HG03378 (cell line): Measurements from ENCODE around the gene PIM2.
"Not testable (repeated sequence)": the region's sequence is repeated elsewhere in the genome, so short reads cannot be mapped to it uniquely, and the experiment has no call there.

ENCODE experiments used
- ATAC-seq: cut with Tn5 transposase; IDR thresholded peaks from one replicate; pipeline ENCODE4 v1.9.1; 2021; ENCODE audit warnings: mild to moderate bottlenecking, moderate library complexity; ENCODE audit not compliant: unreplicated experiment

The PIM2 gene

GRCh38 chrX:48876944-48877343 is 41.9 kb downstream of the PIM2 start:
- not testable (repeated sequence) for ATAC-seq

DNA sequence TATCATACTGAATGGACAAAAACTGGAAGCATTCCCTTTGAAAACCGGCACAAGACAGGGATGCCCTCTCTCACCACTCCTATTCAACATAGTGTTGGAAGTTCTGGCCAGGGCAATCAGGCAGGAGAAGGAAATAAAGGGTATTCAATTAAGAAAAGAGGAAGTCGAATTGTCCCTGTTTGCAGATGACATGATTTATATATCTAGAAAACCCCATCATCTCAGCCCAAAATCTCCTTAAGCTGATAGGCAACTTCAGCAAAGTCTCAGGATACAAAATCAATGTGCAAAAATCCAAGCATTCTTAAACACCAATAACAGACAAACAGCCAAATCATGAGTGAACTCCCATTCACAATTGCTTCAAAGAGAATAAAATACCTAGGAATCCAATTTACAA is 46.8 kb downstream of the PIM2 start:
- not testable (repeated sequence) for ATAC-seq

DNA sequence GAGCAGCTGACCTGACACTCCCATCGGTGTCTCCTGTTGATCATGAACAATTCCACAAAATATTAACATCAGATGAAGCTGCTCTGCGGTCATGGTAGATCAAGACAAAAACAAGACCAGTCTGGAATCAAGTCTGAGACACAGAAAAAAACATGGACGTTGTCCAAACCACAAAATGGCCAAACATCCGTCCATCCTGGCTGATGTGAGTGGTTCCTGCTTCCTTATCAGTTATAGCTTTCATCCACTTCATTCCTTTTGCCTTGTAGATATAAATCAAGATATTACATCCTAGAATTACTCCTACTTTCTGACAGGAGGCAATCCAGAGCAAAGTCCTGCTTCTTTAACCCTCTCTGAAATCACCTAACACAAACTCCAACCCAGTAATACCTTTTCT is 54.6 kb downstream of the PIM2 start:
- no peak for ATAC-seq
